ENCODE measurements around the gene RNF167. TPM values are rescaled to one million over a fixed set of nuclear protein-coding genes. Genes with fewer than 3 reads are reported as not detected.

RNF167 gene
- total RNA-seq, 1 donor from 2014 or later: 53.3 TPM

GRCh38 chr17:4973256-4974114 lies 33.4 kb downstream of the RNF167 start:
- no peak for DNase-seq (ENCODE audit: low read depth)

GRCh38 chr17:4974115-4974670 lies 34.1 kb downstream of the RNF167 start:
- DNase-seq (ENCODE audit: low read depth): peak; percentile 85

GRCh38 chr17:4978726-4979125 lies 38.7 kb downstream of the RNF167 start:
- no peak for DNase-seq (ENCODE audit: low read depth)

- peak; percentile 69 for DNase-seq (ENCODE audit: low read depth)
These were observed 40.7 kb downstream of the RNF167 start for GRCh38 chr17:4980644-4981216.

GRCh38 chr17:4982305-4982704 lies 42.2 kb downstream of the RNF167 start:
- DNase-seq (ENCODE audit: low read depth): no peak

GRCh38 chr17:4986403-4986802 lies 46.3 kb downstream of the RNF167 start:
- DNase-seq (ENCODE audit: low read depth): no peak

GRCh38 chr17:4986951-4987766 lies 47.1 kb downstream of the RNF167 start, which contains the start of gene CAMTA2:
CAMTA2 (minus strand) TSS chr17:4987675; CDS start chr17:4986222, 1,453 bp downstream.
- peak; percentile 89 for DNase-seq (ENCODE audit: low read depth)

GRCh38 chr17:4987767-4988567 lies 47.9 kb downstream of the RNF167 start:
- DNase-seq (ENCODE audit: low read depth): peak; percentile 62

GRCh38 chr17:4994081-4994595 lies 54.1 kb downstream of the RNF167 start:
- DNase-seq (ENCODE audit: low read depth): no peak

Small RNA genes within 50 kb of the gene (microRNA-seq; reads per million reads assigned to microRNA genes)
- gene MIR6864 (not detected), gene MIR6865 (not detected)

Other genes starting within 250 kb of the RNF167 start
- gene PELP1, start 236.1 kb upstream of the RNF167 start, total RNA-seq: 31.3 and 52.0 TPM in 2 replicates
- gene ARRB2, start 229.6 kb upstream of the RNF167 start, total RNA-seq: 7.8 and 10.8 TPM in 2 replicates
- gene MED11, start 208.8 kb upstream of the RNF167 start, total RNA-seq: 31.0 and 32.7 TPM in 2 replicates
- 0.05 TPM in 1 of 2 replicates, not detected in the other for gene ZMYND15, start 200.4 kb upstream of the RNF167 start, total RNA-seq
- 0.57 and 1.1 TPM in 2 replicates for gene CXCL16, start 200.3 kb upstream of the RNF167 start, total RNA-seq
- not detected in 2 replicates for gene TM4SF5, start 168.4 kb upstream of the RNF167 start, total RNA-seq
- gene VMO1, start 153.9 kb upstream of the RNF167 start, total RNA-seq: 0.73 TPM in 1 of 2 replicates, not detected in the other
- gene GLTPD2, start 151.3 kb upstream of the RNF167 start, total RNA-seq: not detected in 2 replicates
- 185 and 231 TPM in 2 replicates for gene PSMB6, start 144.1 kb upstream of the RNF167 start, total RNA-seq
- 6.7 and 9.8 TPM in 2 replicates for gene PLD2, start 133.1 kb upstream of the RNF167 start, total RNA-seq
- 17.6 and 18.1 TPM in 2 replicates for gene MINK1, start 106.9 kb upstream of the RNF167 start, total RNA-seq
- gene C17orf107, start 40.7 kb upstream of the RNF167 start, total RNA-seq: 0.42 and 0.94 TPM in 2 replicates
- gene CHRNE, start 37.2 kb upstream of the RNF167 start, total RNA-seq: not detected in 2 replicates
- gene GP1BA, start 8.0 kb upstream of the RNF167 start, total RNA-seq: not detected in 2 replicates
- 87.4 and 100 TPM in 2 replicates for gene SLC25A11, start 222 bp upstream of the RNF167 start, total RNA-seq
- gene PFN1, start 8.3 kb downstream of the RNF167 start, total RNA-seq: 1,067 and 1,213 TPM in 2 replicates
- gene ENO3, start 10.9 kb downstream of the RNF167 start, total RNA-seq: 833 and 1,073 TPM in 2 replicates
- gene SPAG7, start 27.5 kb downstream of the RNF167 start, total RNA-seq: 114 and 133 TPM in 2 replicates
- 13.7 and 23.8 TPM in 2 replicates for gene CAMTA2, start 47.4 kb downstream of the RNF167 start, total RNA-seq
- gene INCA1, start 57.3 kb downstream of the RNF167 start, total RNA-seq: 0.62 TPM in 1 of 2 replicates, not detected in the other
- gene KIF1C, start 57.7 kb downstream of the RNF167 start, total RNA-seq: 146 and 162 TPM in 2 replicates
- not detected in 2 replicates for gene SLC52A1, start 95.2 kb downstream of the RNF167 start, total RNA-seq
- 0.16 and 0.32 TPM in 2 replicates for gene ZFP3, start 138.2 kb downstream of the RNF167 start, total RNA-seq
- 6.3 and 6.5 TPM in 2 replicates for gene ZNF232, start 171.6 kb downstream of the RNF167 start, total RNA-seq
- 0.11 and 0.16 TPM in 2 replicates for gene USP6, start 175.8 kb downstream of the RNF167 start, total RNA-seq